Upper lobe of left lung (tissue), 4 donors: Measurements from ENCODE around the gene FRMPD1.

Experiments
- EP300 ChIP-seq, 4 donors: sonication (generic); formaldehyde crosslinking; IDR thresholded peaks; one replicate each; pipeline ENCODE4 v1.5.1; 2017; ENCODE audit warnings: antibody characterized with exemption in 4 of 4, control low read depth in 2 of 4
- POLR2A ChIP-seq, 4 donors: fragments of 450-650 bp; IDR thresholded peaks; one replicate each; pipeline ENCODE4 v1.5.1; 2016 to 2017; ENCODE audit warnings: antibody characterized with exemption in 4 of 4, mild to moderate bottlenecking in 2 of 4
- TF ChIP-seq, protein P1 (sequence below), 6 experiments: fragments of 450-650 bp in 4 of 6; fragments of 200-600 bp in 2 of 6; sonication (generic) in 2 of 6; IDR thresholded peaks; one replicate each; pipeline ENCODE4 v1.5.1; 2016 to 2019; ENCODE audit warnings: antibody characterized with exemption in 6 of 6

DNA sequence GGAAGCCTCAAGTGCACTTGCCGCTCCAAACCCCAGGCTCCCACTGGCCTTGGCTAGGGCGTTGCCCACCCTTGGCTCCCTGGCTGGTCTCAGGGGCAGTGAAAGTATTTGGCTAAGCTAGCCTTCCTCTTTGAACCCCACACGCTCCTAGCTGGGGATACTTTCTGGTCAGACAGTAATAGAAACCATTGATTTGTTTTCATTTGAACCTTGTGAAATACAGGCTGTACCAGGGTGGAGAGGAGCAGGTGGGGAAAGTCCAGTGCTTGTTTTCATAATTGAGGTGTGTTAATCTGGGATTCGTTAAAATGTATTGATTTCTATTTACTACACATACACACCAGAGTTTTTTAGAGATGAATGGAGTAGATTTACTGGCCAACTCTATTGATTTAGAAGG, 57.0 kb downstream of the FRMPD1 start:
- TF ChIP-seq EP300 (IDR thresholded peaks at IDR 0.05) (no peak), POLR2A (IDR thresholded peaks at IDR 0.05) (no peak)
- TF ChIP-seq, protein P1, sequence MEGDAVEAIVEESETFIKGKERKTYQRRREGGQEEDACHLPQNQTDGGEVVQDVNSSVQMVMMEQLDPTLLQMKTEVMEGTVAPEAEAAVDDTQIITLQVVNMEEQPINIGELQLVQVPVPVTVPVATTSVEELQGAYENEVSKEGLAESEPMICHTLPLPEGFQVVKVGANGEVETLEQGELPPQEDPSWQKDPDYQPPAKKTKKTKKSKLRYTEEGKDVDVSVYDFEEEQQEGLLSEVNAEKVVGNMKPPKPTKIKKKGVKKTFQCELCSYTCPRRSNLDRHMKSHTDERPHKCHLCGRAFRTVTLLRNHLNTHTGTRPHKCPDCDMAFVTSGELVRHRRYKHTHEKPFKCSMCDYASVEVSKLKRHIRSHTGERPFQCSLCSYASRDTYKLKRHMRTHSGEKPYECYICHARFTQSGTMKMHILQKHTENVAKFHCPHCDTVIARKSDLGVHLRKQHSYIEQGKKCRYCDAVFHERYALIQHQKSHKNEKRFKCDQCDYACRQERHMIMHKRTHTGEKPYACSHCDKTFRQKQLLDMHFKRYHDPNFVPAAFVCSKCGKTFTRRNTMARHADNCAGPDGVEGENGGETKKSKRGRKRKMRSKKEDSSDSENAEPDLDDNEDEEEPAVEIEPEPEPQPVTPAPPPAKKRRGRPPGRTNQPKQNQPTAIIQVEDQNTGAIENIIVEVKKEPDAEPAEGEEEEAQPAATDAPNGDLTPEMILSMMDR (IDR thresholded peaks at IDR 0.05) = no peak
